OCI-LY3 (cell line): ENCODE data around the gene RACGAP1.
A peak's percentile ranks its signal among the peaks of the same experiment; 100 is the strongest.

Experiments used
- H2AFZ ChIP-seq: fragments of 200-600, 300-600 bp; shearing (Covaris generic); 2 replicates; pipeline ENCODE4 v1.6.0; 2014; ENCODE audit warnings: antibody characterized with exemption, low read depth, low read length
- H3K27ac ChIP-seq: fragments of 200-600, 300-600 bp; sonication (generic); 2 replicates; pipeline ENCODE4 v1.5.1; 2014; ENCODE audit warnings: mild to moderate bottlenecking, low read length, moderate library complexity, mixed read lengths
- H3K27me3 ChIP-seq: fragments of 200-600, 300-600 bp; sonication (generic); 2 replicates; pipeline ENCODE4 v1.6.1; 2014; ENCODE audit warnings: low read depth, low read length, mixed read lengths
- H3K36me3 ChIP-seq: fragments of 200-600, 300-600 bp; sonication (generic); replicated peaks from 2 replicates; pipeline ENCODE3; 2014; ENCODE audit warnings: low read depth, low read length, mixed read lengths
- H3K4me1 ChIP-seq: fragments of 300-600, 200-600 bp; sonication (generic); 2 replicates; pipeline ENCODE4 v1.6.1; 2014; ENCODE audit warnings: low read length, mixed read lengths
- H3K4me2 ChIP-seq: fragments of 200-600, 300-600 bp; sonication (generic); 2 replicates; pipeline ENCODE4 v1.6.1; 2014; ENCODE audit warnings: low read length, mixed read lengths
- H3K4me3 ChIP-seq: fragments of 300-600, 200-600 bp; sonication (generic); 2 replicates; pipeline ENCODE4 v1.5.1; 2014; ENCODE audit warnings: antibody characterized with exemption, mild to moderate bottlenecking, low read length, moderate library complexity
- H3K79me2 ChIP-seq: fragments of 300-600, 200-600 bp; shearing (Covaris generic); 2 replicates; pipeline ENCODE4 v1.6.1; 2014; ENCODE audit warnings: mild to moderate bottlenecking, low read length, mixed read lengths
- H3K9ac ChIP-seq: fragments of 300-600, 200-600 bp; shearing (Covaris generic); 2 replicates; pipeline ENCODE4 v1.6.0; 2014; ENCODE audit warnings: mild to moderate bottlenecking, low read length, moderate library complexity
- H3K9me3 ChIP-seq: fragments of 200-600, 300-600 bp; shearing (Covaris generic); 2 replicates; pipeline ENCODE4 v1.6.1; 2014; ENCODE audit warnings: low read length, mixed read lengths; ENCODE audit not compliant: insufficient read depth
- H4K20me1 ChIP-seq: fragments of 200-600, 300-600 bp; sonication (generic); 2 replicates; pipeline ENCODE4 v1.6.1; 2016; ENCODE audit warnings: low read length, mixed read lengths; ENCODE audit not compliant: insufficient read depth
- EZH2phosphoT487 ChIP-seq: fragments of 200-600 bp; shearing (Covaris generic); IDR thresholded peaks from 2 replicates; pipeline ENCODE4 v1.6.1; 2018; ENCODE audit warnings: antibody characterized with exemption, mixed run types, low read depth
- TF ChIP-seq, protein P1 (sequence below): fragments of 200-600, 300-600 bp; sonication (generic); IDR thresholded peaks from 2 replicates; pipeline ENCODE4 v1.5.1; 2014; ENCODE audit warnings: antibody characterized with exemption, low read length, low read depth

The RACGAP1 gene

GRCh38 chr12:49947593-49948226 lies 77.6 kb downstream of the RACGAP1 start:
- H4K20me1 ChIP-seq = no peaks in the 10 kb centered on the region
- H3K9ac ChIP-seq = no peak overlapping the region
- no peak for TF ChIP-seq EZH2phosphoT487
- H3K27me3 ChIP-seq = no peaks in the 10 kb centered on the region
- no peak overlapping the region for H3K4me3 ChIP-seq
- H2AFZ ChIP-seq = no peak overlapping the region
- no peaks in the 10 kb centered on the region for H3K9me3 ChIP-seq
- no peaks in the 10 kb centered on the region for H3K79me2 ChIP-seq
- H3K27ac ChIP-seq = no peak overlapping the region
- H3K4me1 ChIP-seq = peaks cover 9% of the 10 kb centered on the region; the same call in 1 of the 2 replicates
- no peaks in the 10 kb centered on the region for H3K36me3 ChIP-seq
- no peak overlapping the region for H3K4me2 ChIP-seq

GRCh38 chr12:49946497-49946896 lies 78.8 kb downstream of the RACGAP1 start:
- Histone ChIP-seq H3K9me3 (no peaks in the 10 kb centered on the region), H3K27me3 (no peaks in the 10 kb centered on the region), H3K4me3 (no peak overlapping the region), H2AFZ (no peak overlapping the region), H3K9ac (no peak overlapping the region), H3K4me2 (no peak overlapping the region), H3K4me1 (peaks cover 9% of the 10 kb centered on the region; the same call in 1 of the 2 replicates), H3K36me3 (no peaks in the 10 kb centered on the region), H3K79me2 (no peaks in the 10 kb centered on the region), H4K20me1 (no peaks in the 10 kb centered on the region), H3K27ac (no peak overlapping the region)
- TF ChIP-seq, protein P1, sequence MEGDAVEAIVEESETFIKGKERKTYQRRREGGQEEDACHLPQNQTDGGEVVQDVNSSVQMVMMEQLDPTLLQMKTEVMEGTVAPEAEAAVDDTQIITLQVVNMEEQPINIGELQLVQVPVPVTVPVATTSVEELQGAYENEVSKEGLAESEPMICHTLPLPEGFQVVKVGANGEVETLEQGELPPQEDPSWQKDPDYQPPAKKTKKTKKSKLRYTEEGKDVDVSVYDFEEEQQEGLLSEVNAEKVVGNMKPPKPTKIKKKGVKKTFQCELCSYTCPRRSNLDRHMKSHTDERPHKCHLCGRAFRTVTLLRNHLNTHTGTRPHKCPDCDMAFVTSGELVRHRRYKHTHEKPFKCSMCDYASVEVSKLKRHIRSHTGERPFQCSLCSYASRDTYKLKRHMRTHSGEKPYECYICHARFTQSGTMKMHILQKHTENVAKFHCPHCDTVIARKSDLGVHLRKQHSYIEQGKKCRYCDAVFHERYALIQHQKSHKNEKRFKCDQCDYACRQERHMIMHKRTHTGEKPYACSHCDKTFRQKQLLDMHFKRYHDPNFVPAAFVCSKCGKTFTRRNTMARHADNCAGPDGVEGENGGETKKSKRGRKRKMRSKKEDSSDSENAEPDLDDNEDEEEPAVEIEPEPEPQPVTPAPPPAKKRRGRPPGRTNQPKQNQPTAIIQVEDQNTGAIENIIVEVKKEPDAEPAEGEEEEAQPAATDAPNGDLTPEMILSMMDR = no peak
- TF ChIP-seq EZH2phosphoT487 = no peak

DNA sequence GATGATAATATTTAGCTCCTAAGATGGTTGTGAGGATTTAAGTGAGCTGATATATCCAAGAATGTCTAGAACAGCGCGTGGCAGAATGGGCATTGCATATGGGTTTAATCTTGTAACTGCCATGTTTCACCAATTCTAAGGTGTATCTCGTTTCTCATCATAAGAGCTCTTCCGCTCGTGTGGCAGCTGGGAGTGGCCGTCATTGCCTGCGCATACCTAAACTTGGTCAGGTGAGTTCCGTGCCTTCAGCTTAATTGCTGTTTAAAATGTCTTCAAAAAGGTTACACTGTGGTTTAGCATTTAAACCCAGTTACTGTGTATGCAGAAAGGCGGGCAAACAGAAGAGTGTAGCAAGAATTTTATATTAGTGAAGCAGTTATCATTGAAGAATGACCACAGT lies 79.2 kb downstream of the RACGAP1 start:
- H3K9ac ChIP-seq = no peak overlapping the region
- no peak overlapping the region for H3K27ac ChIP-seq
- peak overlapping the region; percentile 95; the same call in 1 of the 2 replicates for H2AFZ ChIP-seq
- H4K20me1 ChIP-seq = no peaks in the 10 kb centered on the region
- TF ChIP-seq, protein P1 = no peak
- TF ChIP-seq EZH2phosphoT487 = no peak
- H3K4me3 ChIP-seq = no peak overlapping the region
- peaks cover 9% of the 10 kb centered on the region; the same call in 1 of the 2 replicates for H3K4me1 ChIP-seq
- H3K9me3 ChIP-seq = no peaks in the 10 kb centered on the region
- H3K79me2 ChIP-seq = no peaks in the 10 kb centered on the region
- no peaks in the 10 kb centered on the region for H3K36me3 ChIP-seq
- H3K4me2 ChIP-seq = peak overlapping the region; percentile 77; the same call in 1 of the 2 replicates
- H3K27me3 ChIP-seq = no peaks in the 10 kb centered on the region

DNA sequence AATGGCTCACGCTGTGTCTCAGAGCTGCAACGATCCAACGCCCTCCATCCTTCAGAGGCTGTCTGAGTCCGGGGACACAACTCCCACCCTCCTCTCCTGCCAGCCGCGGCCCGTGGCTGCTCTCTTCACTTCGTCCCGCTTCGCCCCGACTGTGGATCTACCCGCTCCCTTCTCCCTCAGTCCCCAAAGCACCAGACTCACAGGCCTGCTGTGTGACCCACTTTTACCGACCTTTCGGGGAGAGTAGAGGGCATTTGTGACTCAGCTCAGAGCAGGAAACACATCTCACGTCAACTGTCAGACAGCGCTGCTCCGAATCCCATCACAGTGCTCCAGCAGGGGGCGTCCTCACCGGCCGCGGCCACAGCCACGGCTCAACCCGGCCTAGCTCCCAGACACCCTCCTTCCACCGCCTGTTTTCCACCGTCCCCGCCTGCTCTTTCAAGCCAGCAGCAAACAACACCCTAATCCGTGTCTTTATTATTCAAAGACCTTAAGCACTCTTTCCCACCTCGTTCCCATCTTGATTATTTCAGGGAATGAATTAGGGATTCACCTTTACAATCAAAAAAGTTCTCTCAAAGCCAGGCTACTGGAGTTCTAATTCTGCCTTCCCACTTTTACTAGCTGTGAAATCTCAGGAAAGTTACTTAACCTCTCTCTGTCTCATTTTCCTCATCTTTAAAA lies 79.8 kb downstream of the RACGAP1 start:
- Histone ChIP-seq H3K36me3 (no peaks in the 10 kb centered on the region), H3K4me3 (peak overlapping the region; percentile 74), H2AFZ (peak overlapping the region; percentile 95), H3K4me2 (peak overlapping the region; percentile 77), H3K9me3 (no peaks in the 10 kb centered on the region), H3K27me3 (no peaks in the 10 kb centered on the region), H3K27ac (no peak overlapping the region), H3K9ac (peak overlapping the region; percentile 45; the same call in 1 of the 2 replicates), H3K4me1 (peaks cover 9% of the 10 kb centered on the region; the same call in 1 of the 2 replicates), H3K79me2 (no peaks in the 10 kb centered on the region), H4K20me1 (no peaks in the 10 kb centered on the region)
- TF ChIP-seq EZH2phosphoT487 = no peak
- TF ChIP-seq, protein P1 = peak; percentile 85
